ENCODE results near the gene CACNA1C.

Gene CACNA1C

GRCh38 chr12:2395354-2395977, 342.7 kb downstream of the CACNA1C start:
- in situ Hi-C loops (cut with MboI; ENCODE audit: low sequenced_read_pairs) = no loop called here

DNA sequence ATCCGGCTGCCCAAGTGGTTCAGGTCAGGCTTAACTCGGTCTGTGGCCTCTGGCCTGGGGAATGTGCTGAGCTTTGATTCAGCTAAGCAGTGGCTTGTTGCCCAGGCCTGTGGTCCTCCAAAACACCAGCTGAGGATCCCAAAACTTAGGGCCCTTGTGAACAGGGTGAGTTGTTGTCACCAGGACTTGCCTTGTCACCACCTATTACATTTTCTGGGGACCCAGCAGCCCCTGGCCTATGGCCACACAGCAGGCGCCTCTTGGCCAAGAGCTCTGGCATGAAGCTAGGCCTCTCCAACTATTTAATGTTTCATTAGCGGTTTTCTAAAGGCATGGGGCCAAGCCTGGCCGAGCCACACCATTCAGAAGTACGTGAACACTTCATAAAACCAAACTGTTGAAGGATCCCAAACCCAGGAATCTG, 343.7 kb downstream of the CACNA1C start:
- in situ Hi-C loops (cut with MboI; ENCODE audit: low sequenced_read_pairs) = no loop called here

- in situ Hi-C loops (cut with MboI; ENCODE audit: low sequenced_read_pairs) = no loop called here
These were observed 344.7 kb downstream of the CACNA1C start for GRCh38 chr12:2397356-2398045.

GRCh38 chr12:2401040-2401439, 348.3 kb downstream of the CACNA1C start:
- in situ Hi-C loops (cut with MboI; ENCODE audit: low sequenced_read_pairs) = no loop called here

DNA sequence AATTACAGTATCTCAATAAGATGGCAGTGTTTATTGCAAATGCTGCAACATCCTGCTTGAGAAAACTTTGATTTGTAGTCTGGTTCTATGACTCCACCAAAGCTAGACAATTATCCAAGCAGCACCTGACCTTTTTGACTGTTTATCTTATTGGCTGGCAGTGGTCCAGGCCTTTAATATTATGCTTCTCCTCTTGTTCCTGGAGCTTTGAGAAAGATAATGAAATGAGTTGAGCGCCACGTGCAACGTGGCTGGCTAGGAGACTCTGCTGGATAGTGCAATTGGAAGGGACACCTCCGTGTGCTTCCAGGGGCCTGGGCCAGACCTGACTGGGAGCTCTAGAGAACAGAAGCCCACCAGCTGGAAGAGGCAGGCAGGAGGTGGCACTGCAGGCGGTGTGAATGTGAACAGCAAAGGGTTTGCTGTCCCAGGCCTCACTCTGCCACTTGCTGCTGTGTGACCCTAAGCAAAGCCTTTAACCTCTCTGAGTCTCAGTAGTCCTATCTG, 349.3 kb downstream of the CACNA1C start:
- in situ Hi-C loops (cut with MboI; ENCODE audit: low sequenced_read_pairs) = no loop called here

DNA sequence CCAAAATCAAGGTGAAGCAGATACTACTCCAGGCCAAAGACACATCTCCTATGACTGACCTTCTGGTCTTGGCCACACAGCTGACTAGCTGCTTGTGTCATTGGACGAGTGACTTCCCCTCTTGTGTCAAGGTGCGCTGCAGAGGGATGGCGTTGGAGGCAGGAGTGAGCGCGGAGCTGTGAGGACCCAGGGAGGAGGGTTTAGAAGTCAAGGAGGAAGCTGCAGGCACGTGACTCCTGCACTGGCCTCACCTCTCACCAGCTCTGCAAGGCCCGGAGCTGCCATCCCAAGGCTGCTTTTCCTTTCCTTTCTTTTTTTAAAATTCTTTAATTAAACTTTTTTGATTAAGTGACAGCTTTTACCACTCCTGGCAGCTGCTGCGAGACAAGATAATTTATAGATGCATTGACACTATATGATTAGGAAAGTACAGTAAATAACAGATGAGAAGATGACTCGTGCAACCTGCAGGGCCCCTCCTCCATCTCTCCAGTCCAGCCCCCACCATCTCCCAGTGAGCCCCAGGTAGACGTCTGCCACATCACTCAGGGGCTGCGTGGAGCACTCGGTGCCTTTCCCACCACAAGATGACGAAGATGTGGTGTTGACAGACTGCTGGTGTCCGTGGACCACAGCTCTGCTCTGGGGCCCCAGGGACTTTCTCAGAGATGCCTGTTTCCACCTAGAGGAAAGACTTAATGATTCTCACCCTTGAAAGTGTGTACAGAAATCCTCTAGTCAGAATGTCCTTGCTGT, 350.6 kb downstream of the CACNA1C start:
- in situ Hi-C loops (cut with MboI; ENCODE audit: low sequenced_read_pairs) = no loop called here

- in situ Hi-C loops (cut with MboI; ENCODE audit: low sequenced_read_pairs) = no loop called here
These were observed 352.3 kb downstream of the CACNA1C start for GRCh38 chr12:2405039-2405438.

GRCh38 chr12:2406903-2407302, 354.1 kb downstream of the CACNA1C start:
- in situ Hi-C loops (cut with MboI; ENCODE audit: low sequenced_read_pairs) = no loop called here

DNA sequence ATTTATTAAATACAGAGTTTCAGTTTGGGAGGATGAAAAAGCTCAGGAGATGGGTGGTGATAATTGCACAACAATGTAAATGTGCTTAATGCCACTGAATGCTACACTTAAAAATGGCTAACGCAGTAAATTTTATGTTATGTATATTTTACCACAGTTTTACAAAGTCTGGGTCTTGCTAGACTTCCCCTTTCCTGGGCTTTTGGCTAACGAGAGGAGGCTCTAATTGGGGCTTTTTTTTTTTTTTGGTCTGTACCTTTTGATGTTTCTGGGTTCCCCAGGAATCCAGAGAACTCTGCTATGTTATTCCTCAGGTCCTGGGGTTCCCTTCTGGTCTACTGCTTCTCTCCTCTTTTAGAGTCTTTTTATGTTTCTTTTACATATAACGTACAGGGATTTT, 355.5 kb downstream of the CACNA1C start:
- in situ Hi-C loops (cut with MboI; ENCODE audit: low sequenced_read_pairs) = no loop called here

DNA sequence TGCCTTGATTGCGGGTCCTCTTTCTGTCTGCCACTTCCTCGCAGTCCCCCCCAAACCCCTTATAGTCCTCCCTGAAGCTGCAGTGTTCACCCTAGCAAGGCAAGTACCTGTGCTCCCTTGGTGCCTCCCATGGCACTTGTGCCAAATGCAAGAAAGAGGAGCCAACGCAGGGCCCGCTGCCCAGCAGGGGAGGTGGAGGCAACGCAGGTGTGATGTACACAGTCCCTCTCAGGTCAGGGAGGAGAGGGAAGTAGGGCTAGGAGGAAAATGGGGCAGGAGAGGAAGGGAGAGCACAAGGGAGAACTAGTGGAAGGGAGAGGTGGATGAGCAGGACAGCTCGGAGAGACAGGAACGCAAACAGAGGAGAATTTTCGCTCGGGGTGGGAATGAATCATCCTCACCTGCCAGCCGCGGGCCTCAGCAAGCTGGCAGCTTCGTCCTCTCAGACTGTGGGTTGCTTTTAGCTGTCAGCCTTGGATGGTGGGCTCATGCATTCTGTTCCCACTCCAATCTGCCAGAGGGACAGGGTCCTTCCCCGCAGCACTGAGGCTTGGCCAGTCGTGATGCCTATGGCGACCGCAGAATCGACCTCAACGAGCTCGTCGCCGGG, 357.0 kb downstream of the CACNA1C start:
- in situ Hi-C loops (cut with MboI; ENCODE audit: low sequenced_read_pairs) = no loop called here

GRCh38 chr12:2410496-2410895, 357.7 kb downstream of the CACNA1C start:
- in situ Hi-C loops (cut with MboI; ENCODE audit: low sequenced_read_pairs) = no loop called here

- in situ Hi-C loops (cut with MboI; ENCODE audit: low sequenced_read_pairs) = no loop called here
These were observed 358.2 kb downstream of the CACNA1C start for GRCh38 chr12:2411011-2411410.

- in situ Hi-C loops (cut with MboI; ENCODE audit: low sequenced_read_pairs) = no loop called here
These were observed 359.0 kb downstream of the CACNA1C start for GRCh38 chr12:2411616-2412304.

- in situ Hi-C loops (cut with MboI; ENCODE audit: low sequenced_read_pairs) = no loop called here
These were observed 359.5 kb downstream of the CACNA1C start for GRCh38 chr12:2412305-2412643.

GRCh38 chr12:2413301-2413700, 360.5 kb downstream of the CACNA1C start:
- in situ Hi-C loops (cut with MboI; ENCODE audit: low sequenced_read_pairs) = no loop called here

GRCh38 chr12:2413999-2414792, 361.4 kb downstream of the CACNA1C start:
- in situ Hi-C loops (cut with MboI; ENCODE audit: low sequenced_read_pairs) = no loop called here

DNA sequence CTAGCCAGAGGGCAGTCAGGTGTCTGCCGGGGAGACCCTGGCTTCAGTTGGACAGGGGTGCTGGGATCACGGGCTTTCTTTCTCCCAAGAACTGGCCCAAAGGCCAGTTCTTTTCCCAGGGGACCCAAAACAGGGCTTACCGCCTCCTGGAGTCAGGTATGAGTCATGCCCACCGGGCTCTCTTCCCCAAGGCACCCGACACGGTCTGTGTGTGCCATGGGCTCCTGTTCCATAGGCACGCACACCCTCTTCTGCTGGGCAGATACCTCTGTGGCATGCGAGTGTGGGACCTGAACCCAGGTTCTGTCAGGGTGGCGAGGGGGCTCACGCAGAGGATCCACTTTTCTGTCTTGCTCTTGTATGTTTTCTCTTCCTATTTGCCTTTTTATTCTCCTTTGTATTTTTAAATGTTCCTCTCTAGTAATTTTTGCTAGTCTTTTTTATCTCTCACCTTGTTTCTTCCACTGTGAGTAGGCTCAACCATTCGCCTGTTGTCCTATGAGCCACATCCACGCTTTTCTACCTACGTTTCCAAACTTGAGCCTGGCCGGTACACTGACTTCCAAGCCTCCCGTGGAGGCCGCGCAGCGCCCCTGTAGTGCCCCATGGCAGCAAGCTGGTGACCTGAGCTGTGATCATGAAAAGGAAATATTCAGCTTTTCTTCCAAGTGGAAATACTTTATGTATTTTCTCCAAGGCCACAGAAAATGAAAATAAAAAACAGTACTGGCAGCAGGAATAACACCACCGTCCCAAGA, 362.2 kb downstream of the CACNA1C start:
- in situ Hi-C loops (cut with MboI; ENCODE audit: low sequenced_read_pairs) = no loop called here

GRCh38 chr12:2415568-2415944, 362.8 kb downstream of the CACNA1C start:
- in situ Hi-C loops (cut with MboI; ENCODE audit: low sequenced_read_pairs) = no loop called here

DNA sequence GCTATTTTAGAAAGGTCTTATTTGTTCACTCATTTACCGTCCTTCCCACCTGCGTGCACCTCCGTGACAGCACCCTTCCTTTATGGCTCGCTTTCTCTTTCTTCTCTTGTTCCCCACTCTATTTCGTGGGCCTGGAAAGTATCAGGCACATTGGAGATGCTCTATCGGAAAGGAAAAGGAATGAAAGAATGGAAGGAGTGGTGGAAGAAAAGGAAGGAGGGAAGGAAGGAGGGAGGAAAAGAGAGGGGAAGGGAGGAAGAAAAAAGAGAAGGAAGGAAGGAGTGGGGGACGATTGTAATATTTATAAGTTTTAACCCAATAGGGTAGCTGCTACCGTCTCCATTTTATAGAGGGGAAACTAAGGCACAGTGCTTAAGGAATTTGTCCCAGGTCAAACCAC, 363.4 kb downstream of the CACNA1C start:
- in situ Hi-C loops (cut with MboI; ENCODE audit: low sequenced_read_pairs) = no loop called here

All from HL-60/S4 treated with retinoic acid at 250 ng/mL for 4 days and 3 days (cell line).